GM15510 (cell line): ENCODE data around the gene RNF128.

Experiments
- POLR2A ChIP-seq: IDR thresholded peaks from 3 replicates; pipeline ENCODE4 v1.6.1; 2011; ENCODE audit warnings: borderline replicate concordance; ENCODE audit not compliant: insufficient read length; ENCODE audit errors: extremely low read depth

The RNF128 gene

GRCh38 chrX:106802388-106803275, 76.1 kb downstream of the RNF128 start, which contains the start of gene TBC1D8B:
TSS of gene TBC1D8B (plus strand) at chrX:106802673. CDS start at chrX:106802854, 181 bp downstream.
- no peak for TF ChIP-seq POLR2A

- TF ChIP-seq POLR2A = no peak
Observed at GRCh38 chrX:106811131-106811910, 84.8 kb downstream of the RNF128 start.
